Activated CD4-positive, alpha-beta T cell treated with anti-CD3 and anti-CD28 coated beads, Interleukin-2, Interleukin-4, amounts not matched to agents 100 ng/mL and 50 ng/mL, durations not matched to agents 16 hours and 8 hours (primary cell): Measurements from ENCODE around the gene GSG1L.

Source experiments
- DNase-seq: peaks from one replicate; pipeline ENCODE4 v3.0.0-alpha.2; 2020; ENCODE audit warnings: low spot score

The GSG1L gene

GRCh38 chr16:28063591-28064061 is at the start of gene GSG1L:
TSS of gene GSG1L (minus strand) at chr16:28063714. CDS start at chr16:28063424, 290 bp downstream.
- DNase-seq = no peak

- peak; percentile 72 for DNase-seq
These were observed 49.4 kb upstream of the GSG1L start for GRCh38 chr16:28112908-28113307.

- DNase-seq = no peak
These were observed 47.5 kb upstream of the GSG1L start for GRCh38 chr16:28110977-28111376.

DNA sequence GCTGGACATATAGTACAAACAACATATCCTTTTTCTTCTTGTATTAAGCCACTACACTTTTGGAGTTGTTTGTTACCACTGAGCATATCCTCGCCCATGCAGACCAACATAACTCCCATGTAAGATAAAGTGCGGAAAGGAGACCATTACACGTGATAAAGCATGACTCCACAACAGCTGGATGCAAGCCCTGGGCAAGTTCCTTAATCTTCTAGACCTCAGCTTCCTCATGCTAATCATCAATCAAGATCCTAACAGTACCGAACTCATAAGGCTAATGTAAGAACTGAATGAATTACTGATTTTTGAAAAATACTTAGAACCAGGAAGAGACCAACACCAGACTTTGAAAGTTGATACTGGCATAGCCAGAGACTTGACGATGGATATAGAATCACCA is 47.0 kb upstream of the GSG1L start:
- no peak for DNase-seq

DNA sequence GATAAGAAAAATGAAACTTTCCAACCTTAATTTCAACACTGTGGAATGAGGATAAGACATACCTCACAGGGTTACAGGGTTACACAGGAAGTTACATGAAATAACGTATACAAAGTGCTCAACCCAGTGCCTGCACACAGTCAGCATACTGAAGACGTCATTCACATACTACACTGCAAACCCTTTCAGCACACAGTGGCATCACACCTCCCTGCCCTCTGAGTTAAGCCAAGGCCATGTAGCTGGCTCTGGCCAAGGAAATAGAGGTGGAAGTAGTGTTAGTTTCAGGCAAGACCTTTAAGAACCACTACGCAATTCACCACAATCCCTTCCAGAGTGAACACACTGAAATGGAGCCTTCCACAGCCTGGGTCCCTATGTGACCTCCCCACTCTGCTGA is 46.6 kb upstream of the GSG1L start:
- DNase-seq = no peak

DNA sequence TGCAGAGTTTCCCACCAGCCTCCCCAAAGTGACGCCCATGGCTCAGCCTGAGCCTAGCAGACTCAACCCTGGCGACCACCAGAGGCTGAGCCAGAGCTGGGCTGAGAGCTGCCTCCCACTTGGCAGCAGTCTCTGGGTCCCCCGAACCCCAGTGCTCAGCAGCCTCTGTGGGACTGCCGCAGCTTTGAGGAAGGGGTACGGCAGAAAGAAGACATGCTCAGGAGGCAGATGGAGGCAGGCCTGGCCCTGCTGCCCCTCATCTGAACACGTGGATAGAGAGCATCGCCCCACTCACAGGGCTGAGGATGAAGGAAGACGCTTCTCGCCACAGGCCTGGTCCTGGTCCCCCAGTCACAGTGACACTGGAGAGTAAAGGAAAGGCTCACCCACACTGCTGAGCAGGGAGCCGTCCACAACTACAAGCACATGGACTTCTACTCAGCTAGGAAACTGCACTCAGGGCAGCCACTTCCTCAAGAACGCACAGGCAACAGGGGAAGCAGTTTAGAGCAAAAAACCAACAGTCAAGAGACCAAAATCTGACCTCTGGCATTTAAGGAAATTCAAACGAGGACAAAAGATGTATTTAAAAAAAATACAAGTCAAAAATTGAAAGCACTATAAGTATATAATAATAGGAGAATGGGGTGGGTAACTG is 45.2 kb upstream of the GSG1L start:
- DNase-seq = no peak

DNA sequence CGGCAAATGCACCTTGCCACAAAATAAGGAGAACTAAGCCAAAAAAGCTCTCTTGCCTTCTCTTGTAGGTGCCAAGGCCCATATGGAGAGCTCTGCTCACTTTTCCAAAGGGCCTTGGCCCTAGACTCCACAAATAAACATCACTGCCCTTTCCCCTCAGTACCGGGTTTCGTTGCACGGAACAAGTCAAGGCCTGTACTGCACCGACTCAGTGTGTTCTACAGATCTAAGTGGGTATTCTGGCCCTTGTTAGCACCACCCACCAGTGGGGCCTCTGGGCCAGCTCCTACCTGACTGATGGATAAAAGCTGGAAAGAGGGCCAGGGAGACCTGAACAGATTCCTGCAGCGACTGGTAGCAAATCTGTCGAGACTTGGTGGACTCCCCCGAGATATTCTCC is 43.7 kb upstream of the GSG1L start:
- DNase-seq = no peak

GRCh38 chr16:28106467-28107215 is 43.1 kb upstream of the GSG1L start:
- no peak for DNase-seq

- no peak for DNase-seq
These were observed 42.4 kb upstream of the GSG1L start for GRCh38 chr16:28105954-28106353.

DNA sequence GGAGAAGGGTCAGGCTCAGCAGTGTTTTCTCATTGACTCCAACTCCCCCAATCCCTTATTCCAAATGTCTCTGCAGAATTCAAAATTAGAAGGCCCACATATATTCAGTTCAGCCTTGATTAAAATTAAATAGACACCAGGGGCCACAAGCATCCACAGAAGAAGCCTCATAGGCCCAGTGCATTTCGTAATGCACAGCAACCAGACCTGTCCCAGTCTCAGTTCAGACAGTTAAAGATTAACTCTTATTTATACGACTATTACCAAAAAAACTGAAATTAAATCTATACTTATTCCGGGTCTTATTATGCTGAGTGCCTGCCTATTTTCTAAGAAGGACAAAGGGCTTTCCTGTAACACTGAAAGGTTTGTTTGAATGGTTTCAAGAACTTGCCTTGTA is 41.8 kb upstream of the GSG1L start:
- DNase-seq = no peak

GRCh38 chr16:28104404-28104803 is 40.9 kb upstream of the GSG1L start:
- no peak for DNase-seq

GRCh38 chr16:28103516-28104170 is 40.1 kb upstream of the GSG1L start:
- DNase-seq = no peak

DNA sequence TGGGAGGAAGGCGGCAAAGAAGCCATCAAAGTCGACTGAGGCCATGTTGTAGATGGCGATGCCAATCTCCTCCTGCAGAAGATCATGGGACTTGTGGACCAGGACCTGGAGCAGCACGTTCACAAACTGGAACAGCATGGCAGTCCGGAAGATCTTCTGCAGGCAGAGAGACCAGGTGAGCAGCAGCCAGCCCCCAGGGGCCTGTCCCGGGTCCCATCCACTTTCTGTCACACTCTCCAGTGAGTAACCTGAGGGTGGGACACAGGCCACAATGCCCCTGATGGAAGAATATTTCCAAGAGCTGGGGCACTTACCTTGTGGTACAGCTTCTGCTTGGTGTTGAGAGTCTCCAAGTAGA is 38.0 kb upstream of the GSG1L start:
- DNase-seq = no peak

GRCh38 chr16:28100810-28101532 is 37.5 kb upstream of the GSG1L start:
- no peak for DNase-seq

DNA sequence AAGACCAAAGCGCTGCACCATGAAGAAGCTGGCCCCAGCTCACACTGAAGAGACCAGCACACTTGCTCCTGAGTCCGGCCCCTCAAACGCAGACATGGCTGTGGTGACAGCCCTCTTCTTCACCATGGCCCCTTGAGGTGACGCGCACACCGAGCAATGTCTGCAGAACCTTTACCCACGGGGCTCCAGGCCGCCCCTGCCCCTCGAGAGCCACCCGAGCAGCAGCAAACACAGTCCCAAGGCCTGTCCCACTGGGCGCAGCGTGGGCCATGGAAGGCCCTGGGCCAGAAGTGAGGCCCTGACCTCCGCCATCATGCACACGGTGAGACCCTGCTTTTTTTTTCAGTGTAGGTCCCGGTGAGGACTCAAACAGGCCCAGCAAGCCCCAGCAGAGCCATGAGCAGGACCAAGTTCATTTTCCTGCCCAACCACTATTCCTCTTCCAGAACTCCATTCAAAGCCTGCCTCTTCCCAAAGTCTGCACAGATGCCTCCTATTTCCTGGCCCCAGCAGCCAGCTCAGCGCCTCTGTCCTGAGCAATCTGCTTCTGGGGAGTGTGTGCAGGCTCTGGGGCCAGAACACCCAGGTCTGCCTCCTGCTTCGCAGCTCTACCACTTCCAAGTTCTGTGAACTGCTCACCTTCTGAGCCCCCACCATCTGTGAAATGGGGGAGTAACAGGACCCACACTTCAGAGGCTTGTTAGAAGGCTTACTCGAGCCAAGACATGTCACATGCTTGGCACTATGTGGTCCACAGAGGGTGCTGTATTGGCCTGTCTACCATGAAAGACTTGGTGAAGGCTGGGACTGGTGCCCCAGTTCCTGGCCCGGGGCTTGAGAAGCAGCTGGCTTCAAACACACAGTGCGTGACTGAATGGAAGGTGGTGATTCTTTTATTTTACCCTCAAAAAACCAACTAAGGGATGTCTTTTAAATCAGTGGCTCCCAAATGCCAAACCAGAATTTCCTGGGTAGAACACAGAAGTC is 35.7 kb upstream of the GSG1L start:
- DNase-seq = no peak

- no peak for DNase-seq
These were observed 34.9 kb upstream of the GSG1L start for GRCh38 chr16:28098171-28098958.

GRCh38 chr16:28096983-28097899 is 33.7 kb upstream of the GSG1L start:
- DNase-seq = no peak

- no peak for DNase-seq
These were observed 29.8 kb upstream of the GSG1L start for GRCh38 chr16:28093385-28093725.

DNA sequence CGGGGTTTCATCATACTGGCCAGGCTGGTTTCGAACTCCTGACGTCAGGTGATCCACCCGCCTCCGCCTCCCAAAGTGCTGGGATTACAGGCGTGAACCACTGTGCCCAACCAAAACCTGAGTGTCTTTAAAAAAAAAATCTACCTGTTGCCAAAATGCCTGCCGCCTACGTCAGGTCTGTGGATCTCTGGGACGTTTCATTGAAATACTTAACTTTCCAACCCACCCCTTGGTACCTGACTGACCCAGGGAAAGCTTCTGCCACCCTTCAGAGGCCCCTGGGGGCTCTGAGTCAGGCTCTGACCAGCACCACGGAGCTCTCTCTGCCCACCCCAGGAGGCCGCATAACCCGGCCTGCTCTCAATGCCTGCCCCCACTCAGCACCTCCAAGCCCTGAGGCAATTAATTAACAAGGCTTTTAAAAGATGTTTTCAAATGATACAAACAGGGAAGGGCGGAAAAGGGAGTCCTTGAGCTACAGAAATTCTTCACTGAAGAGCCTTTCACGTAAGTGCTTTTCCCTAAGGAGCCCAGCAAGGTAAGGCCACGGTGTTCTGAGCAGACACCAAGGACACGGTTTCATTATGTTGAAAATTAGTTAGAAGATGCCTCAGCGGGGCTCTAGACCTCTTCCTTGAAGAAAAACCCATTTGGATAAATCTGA is 29.3 kb upstream of the GSG1L start:
- DNase-seq = no peak
